Mucosa of descending colon (tissue), 3 donors: ENCODE data around the gene CARMIL1. TPM values are rescaled to one million over a fixed set of nuclear protein-coding genes. Genes with fewer than 3 reads are reported as not detected.

Experiments
- ATAC-seq: fragments of 200-7000 bp; cut with Tn5 transposase; one replicate; pipeline ENCODE4 v1.9.1; 2020; ENCODE audit warnings: mild to moderate bottlenecking, moderate library complexity
- DNase-seq, 3 donors: peaks; one replicate each; pipeline ENCODE4 v3.0.0-alpha.2; 2020
- H3K36me3 ChIP-seq: fragments of 200-600 bp; one replicate; pipeline ENCODE4 v1.8.0; 2021; ENCODE audit warnings: low read depth, mild to moderate bottlenecking
- H3K4me1 ChIP-seq: fragments of 200-600 bp; one replicate; pipeline ENCODE4 v1.8.0; 2021; ENCODE audit warnings: low read depth, mild to moderate bottlenecking
- H3K4me3 ChIP-seq: fragments of 200-600 bp; one replicate; pipeline ENCODE4 v1.8.0; 2021; ENCODE audit warnings: mild to moderate bottlenecking
- H3K9me3 ChIP-seq: fragments of 200-600 bp; one replicate; pipeline ENCODE4 v1.8.0; 2021; ENCODE audit warnings: mild to moderate bottlenecking
- intact Hi-C, 2 donors: fragments of 100-400 bp; cut with DNase I in 1 of 2; cut with micrococcal nuclease in 1 of 2; formaldehyde crosslinking; loops; one replicate each; pipeline versions ENCODE4 v1.11.0 to v1.11.1; 2022; cut with DNase I, micrococcal nuclease
- total RNA-seq, 3 donors: library from RNA; stranded (reverse); fragmentation: NEBNext Ultra II Directional in 2 of 3; extraction: Animal tissue kit (Norgen Biotek cat#: 25700) in 2 of 3; gene quantifications; one replicate each; pipeline versions ENCODE4 v1.2.1 to v1.2.4, GENCODE V29; 2021 to 2023
- TF ChIP-seq, protein P1 (sequence below): fragments of 200-600 bp; IDR thresholded peaks from one replicate; pipeline ENCODE4 v1.8.0; 2022; ENCODE audit warnings: antibody characterized with exemption, mild to moderate bottlenecking
- donor health status: DM: no; HTN: no; CAD: no; lungs with moderate emphysema.
- donor health status: DM: no; HTN: no; CAD: no.
- donor health status: DM: no; HTN: yes; CAD: no.

CARMIL1 gene
- total RNA-seq, 3 donors from 2014 or later, result 21.8 to 61.0 (median 44.8) TPM

GRCh38 chr6:25384967-25385366 is 105.8 kb downstream of the CARMIL1 start:
- intact Hi-C loops, result no loop called here
- H3K4me3 ChIP-seq, result no peak overlapping the region
- DNase-seq (no peak), ATAC-seq (no peak)
- no peaks in the 10 kb centered on the region for H3K9me3 ChIP-seq
- H3K36me3 ChIP-seq, result no peaks in the 10 kb centered on the region
- no peaks in the 10 kb centered on the region for H3K4me1 ChIP-seq
- TF ChIP-seq, protein P1, sequence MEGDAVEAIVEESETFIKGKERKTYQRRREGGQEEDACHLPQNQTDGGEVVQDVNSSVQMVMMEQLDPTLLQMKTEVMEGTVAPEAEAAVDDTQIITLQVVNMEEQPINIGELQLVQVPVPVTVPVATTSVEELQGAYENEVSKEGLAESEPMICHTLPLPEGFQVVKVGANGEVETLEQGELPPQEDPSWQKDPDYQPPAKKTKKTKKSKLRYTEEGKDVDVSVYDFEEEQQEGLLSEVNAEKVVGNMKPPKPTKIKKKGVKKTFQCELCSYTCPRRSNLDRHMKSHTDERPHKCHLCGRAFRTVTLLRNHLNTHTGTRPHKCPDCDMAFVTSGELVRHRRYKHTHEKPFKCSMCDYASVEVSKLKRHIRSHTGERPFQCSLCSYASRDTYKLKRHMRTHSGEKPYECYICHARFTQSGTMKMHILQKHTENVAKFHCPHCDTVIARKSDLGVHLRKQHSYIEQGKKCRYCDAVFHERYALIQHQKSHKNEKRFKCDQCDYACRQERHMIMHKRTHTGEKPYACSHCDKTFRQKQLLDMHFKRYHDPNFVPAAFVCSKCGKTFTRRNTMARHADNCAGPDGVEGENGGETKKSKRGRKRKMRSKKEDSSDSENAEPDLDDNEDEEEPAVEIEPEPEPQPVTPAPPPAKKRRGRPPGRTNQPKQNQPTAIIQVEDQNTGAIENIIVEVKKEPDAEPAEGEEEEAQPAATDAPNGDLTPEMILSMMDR, result no peak

- H3K4me3 ChIP-seq, result no peak overlapping the region
- no peaks in the 10 kb centered on the region for H3K9me3 ChIP-seq
- ATAC-seq (no peak), DNase-seq (no peak)
- H3K36me3 ChIP-seq, result no peaks in the 10 kb centered on the region
- intact Hi-C loops, result no loop called here
- H3K4me1 ChIP-seq, result no peaks in the 10 kb centered on the region
- TF ChIP-seq, protein P1, result no peak
Measured at GRCh38 chr6:25387483-25387882, 108.3 kb downstream of the CARMIL1 start.

GRCh38 chr6:25387911-25388310 is 108.7 kb downstream of the CARMIL1 start:
- no peaks in the 10 kb centered on the region for H3K9me3 ChIP-seq
- no peak overlapping the region for H3K4me3 ChIP-seq
- ATAC-seq (no peak), DNase-seq (no peak)
- H3K4me1 ChIP-seq, result no peaks in the 10 kb centered on the region
- TF ChIP-seq, protein P1, result no peak
- no peaks in the 10 kb centered on the region for H3K36me3 ChIP-seq
- intact Hi-C loops, result no loop called here

- intact Hi-C loops, result no loop called here
- no peak for DNase-seq
- H3K36me3 ChIP-seq, result no peaks in the 10 kb centered on the region
- no peak overlapping the region for H3K4me3 ChIP-seq
- no peak for ATAC-seq
- TF ChIP-seq, protein P1, result no peak
- no peaks in the 10 kb centered on the region for H3K9me3 ChIP-seq
- H3K4me1 ChIP-seq, result no peaks in the 10 kb centered on the region
Measured at GRCh38 chr6:25388776-25389175, 109.6 kb downstream of the CARMIL1 start.

DNA sequence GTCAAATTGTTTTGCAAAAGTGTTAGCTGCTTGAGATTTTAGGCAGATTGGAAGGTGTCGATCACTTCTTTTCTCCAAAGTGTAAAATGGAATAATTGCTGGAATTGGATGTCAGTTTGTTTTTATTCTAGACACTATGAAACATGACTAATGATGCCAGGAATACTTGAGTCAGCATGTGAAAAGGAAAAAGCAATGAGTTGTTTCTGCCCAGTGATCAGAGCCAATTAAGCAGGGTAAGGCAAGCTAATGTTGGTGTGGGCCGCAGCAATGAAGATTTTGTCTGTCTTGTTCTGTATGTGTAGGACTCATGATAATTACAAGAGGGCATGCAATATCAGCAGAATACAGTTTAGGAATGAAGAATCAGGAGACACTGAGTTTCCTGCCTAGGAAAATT is 110.3 kb downstream of the CARMIL1 start:
- Histone ChIP-seq H3K9me3 (no peaks in the 10 kb centered on the region), H3K4me3 (no peak overlapping the region), H3K36me3 (no peaks in the 10 kb centered on the region), H3K4me1 (no peaks in the 10 kb centered on the region)
- TF ChIP-seq, protein P1, result no peak
- ATAC-seq (no peak), DNase-seq (no peak)
- intact Hi-C loops, result no loop called here

DNA sequence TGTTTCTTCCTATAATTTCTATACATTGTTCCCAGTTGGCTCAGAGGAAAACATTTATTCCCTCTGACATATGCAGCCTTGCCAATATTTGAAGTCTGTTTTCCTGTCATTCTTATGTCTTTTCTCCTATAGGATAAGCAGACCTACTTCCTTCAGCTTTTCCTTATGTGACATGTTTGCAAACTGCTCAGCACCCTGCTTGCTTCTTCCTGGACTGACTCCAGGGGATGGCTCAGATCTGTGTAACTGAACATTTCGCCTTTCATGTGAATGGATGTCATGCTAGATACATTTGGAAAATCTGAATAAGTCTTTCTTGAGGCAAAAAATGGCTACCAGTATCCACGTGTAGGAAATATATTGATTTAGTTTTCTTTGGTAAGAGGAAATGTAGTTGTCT is 113.2 kb downstream of the CARMIL1 start:
- DNase-seq (no peak), ATAC-seq (no peak)
- H3K4me1 ChIP-seq, result no peaks in the 10 kb centered on the region
- no peak overlapping the region for H3K4me3 ChIP-seq
- no peaks in the 10 kb centered on the region for H3K9me3 ChIP-seq
- no peaks in the 10 kb centered on the region for H3K36me3 ChIP-seq
- intact Hi-C loops, result no loop called here
- TF ChIP-seq, protein P1, result no peak
